CD4-positive, alpha-beta T cell treated with Interleukin-2 at 100 ng/mL for 4 hours (primary cell): ENCODE measurements around the gene LRRC45.
A peak's percentile ranks its signal among the peaks of the same experiment; 100 is the strongest.

Experiments used
- DNase-seq: peaks from one replicate; pipeline ENCODE4 v3.0.0-alpha.2; 2020; ENCODE audit warnings: low spot score

The LRRC45 gene

GRCh38 chr17:82063424-82064415 is 40.6 kb downstream of the LRRC45 start:
- DNase-seq, result no peak

- no peak for DNase-seq
Observed at GRCh38 chr17:82064433-82065192, 41.5 kb downstream of the LRRC45 start.

- no peak for DNase-seq
Observed at GRCh38 chr17:82065193-82065637, 42.1 kb downstream of the LRRC45 start.

DNA sequence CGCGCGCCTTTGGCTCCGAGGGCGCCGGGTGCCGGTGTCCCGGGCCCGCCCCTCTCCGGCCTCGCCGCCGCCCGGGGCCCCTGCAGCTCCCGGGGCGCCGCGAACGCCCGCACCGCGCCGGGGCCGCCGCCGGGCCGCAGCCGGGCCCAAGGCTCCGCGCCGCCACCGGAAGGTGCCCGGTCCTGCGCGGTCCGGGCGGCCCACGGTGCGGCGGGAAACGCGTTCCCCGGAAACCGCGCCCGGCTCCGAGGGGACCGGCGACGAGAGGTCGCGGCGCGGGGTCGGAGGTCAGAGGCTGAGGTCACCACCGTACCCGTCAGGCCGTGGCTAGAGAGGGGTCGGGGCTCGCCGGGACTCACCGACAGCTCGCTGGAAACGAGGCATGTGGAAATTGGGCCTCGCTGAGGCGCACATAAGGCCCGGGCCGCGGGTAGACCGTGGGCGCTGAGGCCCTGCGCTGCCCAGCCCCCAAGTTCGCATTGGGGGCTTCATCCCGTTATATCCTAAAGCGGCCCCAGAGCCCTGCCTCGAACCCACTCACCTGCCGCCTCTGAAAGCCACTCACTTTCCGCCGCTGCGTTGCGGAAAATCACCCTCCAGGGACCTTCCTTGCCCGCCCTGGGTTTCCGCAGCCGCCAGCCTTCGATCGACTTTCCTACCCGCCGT is 42.7 kb downstream of the LRRC45 start, which contains the start of gene DUS1L:
DUS1L (minus strand) TSS at position 167 of the 666 bp plus-strand sequence. CDS start 745 bp downstream, outside the sequence.
- peak; percentile 70 for DNase-seq

DNA sequence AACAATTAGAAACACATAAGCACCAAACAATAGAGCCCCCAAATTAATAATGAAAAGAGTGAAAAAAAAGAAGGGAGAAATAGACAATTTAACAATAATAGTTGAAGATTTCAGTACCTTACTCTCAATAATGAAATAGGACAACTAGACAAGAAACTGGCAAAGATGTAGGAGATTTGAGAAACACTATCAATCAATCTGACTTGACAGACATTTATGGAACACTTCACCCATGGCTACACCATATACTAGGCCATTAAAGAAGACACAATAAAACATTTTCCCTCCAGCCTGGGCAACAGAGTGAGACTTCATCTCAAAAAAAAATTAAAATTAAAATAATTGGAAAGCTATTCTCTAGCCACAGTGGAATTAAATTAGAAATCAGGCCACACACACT is 47.5 kb downstream of the LRRC45 start:
- DNase-seq, result no peak

DNA sequence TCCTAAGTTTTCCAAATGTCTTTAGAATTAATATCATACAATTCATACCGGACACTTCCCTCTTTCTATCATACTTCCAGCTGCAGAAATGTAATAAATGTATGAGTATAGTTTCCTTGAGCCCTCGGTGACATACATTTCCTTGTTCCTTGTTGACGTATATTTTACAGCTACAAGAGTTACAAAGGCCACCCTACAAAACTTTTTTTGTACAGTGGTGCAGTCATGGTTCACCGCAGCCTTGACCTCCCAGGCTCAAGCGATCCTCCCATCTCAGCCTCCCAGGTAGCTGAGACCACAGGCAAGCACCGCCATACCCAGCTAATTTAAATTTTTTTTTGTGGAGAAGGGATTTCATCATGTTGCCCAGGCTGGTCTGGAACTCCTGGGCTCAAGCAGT is 49.7 kb downstream of the LRRC45 start:
- DNase-seq, result no peak

DNA sequence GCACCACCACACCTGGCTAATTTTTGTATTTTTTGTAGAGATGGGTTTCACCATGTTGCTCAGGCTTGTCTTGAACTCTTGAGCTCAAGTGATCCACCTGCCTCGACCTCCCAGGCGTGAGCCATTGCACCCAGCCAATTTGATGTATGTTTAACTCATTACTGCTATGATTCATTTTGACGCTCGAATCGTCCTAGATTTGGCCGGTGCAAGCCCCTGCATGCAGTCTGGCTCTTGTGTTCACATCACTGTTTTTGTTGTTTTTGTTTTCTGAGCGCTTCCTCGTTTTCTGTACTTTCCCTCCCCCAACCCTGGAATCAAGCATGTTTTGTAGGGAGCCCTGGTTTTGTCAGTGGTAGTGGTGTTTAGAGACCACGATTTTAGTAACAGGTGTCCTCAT is 50.3 kb downstream of the LRRC45 start:
- DNase-seq, result no peak

- no peak for DNase-seq
Observed at GRCh38 chr17:82076018-82076784, 53.1 kb downstream of the LRRC45 start.

DNA sequence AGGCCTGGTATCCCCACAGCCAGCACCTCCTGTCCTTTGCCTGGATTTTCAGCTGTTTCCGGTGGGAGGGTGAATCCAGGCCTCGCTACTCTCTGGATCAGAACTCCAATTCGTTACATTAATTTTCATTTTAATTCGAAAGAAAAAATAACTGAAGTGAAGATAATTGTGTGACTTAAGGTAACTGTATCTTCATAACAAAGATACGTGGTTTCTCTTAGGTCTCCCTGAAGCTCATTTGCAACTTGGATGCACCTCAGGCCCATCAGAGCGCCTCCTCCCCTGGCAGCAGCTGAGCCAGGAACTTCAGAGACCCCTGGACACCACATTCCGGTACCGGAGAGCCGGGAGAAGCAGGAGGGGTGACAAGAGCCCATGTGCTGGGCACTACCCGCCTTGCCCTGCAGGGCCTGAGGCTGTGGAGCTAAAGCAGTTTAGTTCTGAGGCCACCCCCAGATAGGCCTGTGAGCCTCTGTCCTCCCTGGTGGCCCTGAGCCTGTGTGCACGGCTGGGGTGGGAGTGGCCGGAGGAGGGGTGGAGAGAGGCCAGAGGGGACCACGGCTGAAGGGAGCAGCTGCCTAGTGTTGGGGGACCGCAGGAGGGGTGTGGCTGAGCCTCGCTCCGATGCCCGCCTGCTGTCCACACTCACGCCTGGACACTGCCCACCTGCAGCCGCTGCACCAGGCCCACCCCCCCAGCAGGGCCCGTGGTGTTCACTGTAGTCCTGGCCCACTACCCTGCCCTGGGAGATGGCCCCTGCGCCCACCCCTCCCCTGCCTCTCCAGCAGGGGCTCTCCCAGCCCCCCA is 53.9 kb downstream of the LRRC45 start:
- no peak for DNase-seq

DNA sequence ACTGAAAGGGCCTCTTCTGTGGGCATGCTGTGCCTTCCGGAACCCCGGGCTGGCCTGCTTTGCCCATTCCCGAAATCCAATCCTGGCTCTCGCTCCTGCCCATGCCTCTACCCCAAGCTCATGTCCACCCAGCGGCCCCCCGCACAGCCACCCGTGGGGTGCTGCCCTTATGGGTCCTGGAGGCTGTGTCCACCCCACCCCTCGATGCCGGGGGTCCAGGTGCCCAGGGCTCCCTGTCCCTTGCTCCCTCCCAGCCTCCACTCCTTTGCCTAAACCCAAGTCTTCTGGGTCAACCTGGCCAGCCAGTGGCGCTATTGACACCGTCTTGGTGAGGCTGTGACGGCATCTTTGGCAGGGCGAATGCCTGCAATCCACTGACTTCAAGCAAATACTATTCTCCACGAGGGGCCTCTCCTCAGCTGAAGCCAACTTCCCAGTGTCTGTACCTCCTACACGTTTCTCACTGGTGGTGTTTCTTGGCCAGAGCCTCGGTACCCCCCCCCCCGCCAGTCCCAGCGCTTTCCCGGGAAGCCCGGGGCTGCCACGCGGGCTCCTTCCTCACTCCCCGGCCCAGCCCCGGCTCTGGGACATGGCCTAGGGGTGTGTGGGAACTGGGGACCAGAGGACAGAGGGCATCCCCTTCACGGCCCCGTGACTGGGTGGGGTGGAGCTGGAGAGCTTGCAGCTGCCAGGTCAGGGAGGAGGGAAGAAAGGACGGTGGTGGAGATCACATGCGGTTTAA is 54.7 kb downstream of the LRRC45 start:
- DNase-seq, result no peak

GRCh38 chr17:82078433-82078832 is 55.3 kb downstream of the LRRC45 start:
- DNase-seq, result no peak

DNA sequence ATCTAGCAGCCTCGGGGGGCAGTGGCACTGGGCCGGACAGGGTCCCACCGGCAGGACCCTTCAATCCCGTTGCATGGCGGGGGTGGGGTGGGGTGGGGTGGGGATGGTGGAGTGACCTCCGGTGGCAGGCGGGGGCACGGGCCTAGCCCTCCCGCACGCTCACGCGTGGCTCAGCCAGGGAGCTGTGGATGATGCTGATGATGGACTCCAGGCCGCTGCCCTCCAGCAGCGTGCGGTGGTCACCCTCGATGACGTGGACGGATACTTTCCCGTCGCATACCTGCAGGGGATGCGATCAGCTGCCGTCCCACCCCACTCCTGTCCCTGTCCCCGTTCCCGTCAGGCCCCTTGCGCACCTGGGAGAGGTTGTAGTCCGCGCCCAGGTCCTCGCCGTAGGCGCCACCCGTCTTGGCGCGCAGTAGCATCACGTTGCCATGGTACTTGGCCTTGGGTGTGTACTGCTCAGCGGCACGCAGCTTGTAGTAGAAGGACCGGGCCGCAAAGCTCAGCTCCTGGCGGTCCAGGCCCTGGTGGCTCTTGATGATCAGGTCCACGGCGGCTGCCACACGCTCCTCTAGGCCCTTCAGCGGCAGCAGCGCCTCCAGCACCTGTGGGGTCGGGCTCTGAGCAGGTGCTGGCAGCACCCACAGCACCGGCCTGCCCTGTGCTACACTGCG is 56.0 kb downstream of the LRRC45 start:
- DNase-seq, result no peak

- DNase-seq, result no peak
Observed at GRCh38 chr17:82080048-82080788, 57.1 kb downstream of the LRRC45 start.
